Measurements from ENCODE around the gene RWDD4.

- no peak for TF ChIP-seq CTCF (conservative IDR thresholded peaks at IDR 0.05)
- no peak for TF ChIP-seq EZH2 (IDR thresholded peaks at IDR 0.05; ENCODE audit: low read depth)
Measured at GRCh38 chr4:183657564-183657963, 1.4 kb downstream of the RWDD4 start.
